ENCODE measurements around the gene SNRNP27. TPM values are rescaled to one million over a fixed set of nuclear protein-coding genes. Genes with fewer than 3 reads are reported as not detected.

The SNRNP27 gene
- total and polyA plus RNA-seq, 9 of the 15 experiments (the other 6 are each of a cell fraction or from before 2014, with no cell fraction given) = 29.2 to 102 (median 65.7) TPM

DNA sequence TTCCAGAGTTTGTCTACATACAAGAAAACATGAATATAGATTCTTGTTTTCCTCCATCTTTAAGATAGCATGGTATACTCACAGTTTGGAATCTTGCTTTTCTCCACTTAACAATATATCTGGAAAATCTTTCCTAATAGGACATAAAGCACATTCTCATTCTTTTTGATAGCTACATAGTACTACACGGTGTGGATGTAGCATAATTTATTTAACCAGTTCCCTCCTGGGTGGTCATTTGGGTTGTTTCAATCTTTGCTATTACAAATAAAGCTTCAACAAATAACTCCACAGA is 40.8 kb downstream of the SNRNP27 start (continued):
- TF ChIP-seq, protein P1, sequence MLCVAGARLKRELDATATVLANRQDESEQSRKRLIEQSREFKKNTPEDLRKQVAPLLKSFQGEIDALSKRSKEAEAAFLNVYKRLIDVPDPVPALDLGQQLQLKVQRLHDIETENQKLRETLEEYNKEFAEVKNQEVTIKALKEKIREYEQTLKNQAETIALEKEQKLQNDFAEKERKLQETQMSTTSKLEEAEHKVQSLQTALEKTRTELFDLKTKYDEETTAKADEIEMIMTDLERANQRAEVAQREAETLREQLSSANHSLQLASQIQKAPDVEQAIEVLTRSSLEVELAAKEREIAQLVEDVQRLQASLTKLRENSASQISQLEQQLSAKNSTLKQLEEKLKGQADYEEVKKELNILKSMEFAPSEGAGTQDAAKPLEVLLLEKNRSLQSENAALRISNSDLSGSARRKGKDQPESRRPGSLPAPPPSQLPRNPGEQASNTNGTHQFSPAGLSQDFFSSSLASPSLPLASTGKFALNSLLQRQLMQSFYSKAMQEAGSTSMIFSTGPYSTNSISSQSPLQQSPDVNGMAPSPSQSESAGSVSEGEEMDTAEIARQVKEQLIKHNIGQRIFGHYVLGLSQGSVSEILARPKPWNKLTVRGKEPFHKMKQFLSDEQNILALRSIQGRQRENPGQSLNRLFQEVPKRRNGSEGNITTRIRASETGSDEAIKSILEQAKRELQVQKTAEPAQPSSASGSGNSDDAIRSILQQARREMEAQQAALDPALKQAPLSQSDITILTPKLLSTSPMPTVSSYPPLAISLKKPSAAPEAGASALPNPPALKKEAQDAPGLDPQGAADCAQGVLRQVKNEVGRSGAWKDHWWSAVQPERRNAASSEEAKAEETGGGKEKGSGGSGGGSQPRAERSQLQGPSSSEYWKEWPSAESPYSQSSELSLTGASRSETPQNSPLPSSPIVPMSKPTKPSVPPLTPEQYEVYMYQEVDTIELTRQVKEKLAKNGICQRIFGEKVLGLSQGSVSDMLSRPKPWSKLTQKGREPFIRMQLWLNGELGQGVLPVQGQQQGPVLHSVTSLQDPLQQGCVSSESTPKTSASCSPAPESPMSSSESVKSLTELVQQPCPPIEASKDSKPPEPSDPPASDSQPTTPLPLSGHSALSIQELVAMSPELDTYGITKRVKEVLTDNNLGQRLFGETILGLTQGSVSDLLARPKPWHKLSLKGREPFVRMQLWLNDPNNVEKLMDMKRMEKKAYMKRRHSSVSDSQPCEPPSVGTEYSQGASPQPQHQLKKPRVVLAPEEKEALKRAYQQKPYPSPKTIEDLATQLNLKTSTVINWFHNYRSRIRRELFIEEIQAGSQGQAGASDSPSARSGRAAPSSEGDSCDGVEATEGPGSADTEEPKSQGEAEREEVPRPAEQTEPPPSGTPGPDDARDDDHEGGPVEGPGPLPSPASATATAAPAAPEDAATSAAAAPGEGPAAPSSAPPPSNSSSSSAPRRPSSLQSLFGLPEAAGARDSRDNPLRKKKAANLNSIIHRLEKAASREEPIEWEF (CRISPR knock-in tag; IDR thresholded peaks at IDR 0.05) = no peak
- TF ChIP-seq ZBTB17 (CRISPR knock-in tag; IDR thresholded peaks at IDR 0.05) = peak; percentile 10; the same call in 1 of the 2 replicates
- no peak for TF ChIP-seq NR1H2 (CRISPR knock-in tag; IDR thresholded peaks at IDR 0.05)
- TF ChIP-seq ZNF311 (CRISPR knock-in tag; IDR thresholded peaks at IDR 0.05) = 0 out of 2 replicates have a peak, but pooled peaks have one; percentile 4
- no peak for TF ChIP-seq KHSRP (IDR thresholded peaks at IDR 0.05)
- TF ChIP-seq, protein P2, sequence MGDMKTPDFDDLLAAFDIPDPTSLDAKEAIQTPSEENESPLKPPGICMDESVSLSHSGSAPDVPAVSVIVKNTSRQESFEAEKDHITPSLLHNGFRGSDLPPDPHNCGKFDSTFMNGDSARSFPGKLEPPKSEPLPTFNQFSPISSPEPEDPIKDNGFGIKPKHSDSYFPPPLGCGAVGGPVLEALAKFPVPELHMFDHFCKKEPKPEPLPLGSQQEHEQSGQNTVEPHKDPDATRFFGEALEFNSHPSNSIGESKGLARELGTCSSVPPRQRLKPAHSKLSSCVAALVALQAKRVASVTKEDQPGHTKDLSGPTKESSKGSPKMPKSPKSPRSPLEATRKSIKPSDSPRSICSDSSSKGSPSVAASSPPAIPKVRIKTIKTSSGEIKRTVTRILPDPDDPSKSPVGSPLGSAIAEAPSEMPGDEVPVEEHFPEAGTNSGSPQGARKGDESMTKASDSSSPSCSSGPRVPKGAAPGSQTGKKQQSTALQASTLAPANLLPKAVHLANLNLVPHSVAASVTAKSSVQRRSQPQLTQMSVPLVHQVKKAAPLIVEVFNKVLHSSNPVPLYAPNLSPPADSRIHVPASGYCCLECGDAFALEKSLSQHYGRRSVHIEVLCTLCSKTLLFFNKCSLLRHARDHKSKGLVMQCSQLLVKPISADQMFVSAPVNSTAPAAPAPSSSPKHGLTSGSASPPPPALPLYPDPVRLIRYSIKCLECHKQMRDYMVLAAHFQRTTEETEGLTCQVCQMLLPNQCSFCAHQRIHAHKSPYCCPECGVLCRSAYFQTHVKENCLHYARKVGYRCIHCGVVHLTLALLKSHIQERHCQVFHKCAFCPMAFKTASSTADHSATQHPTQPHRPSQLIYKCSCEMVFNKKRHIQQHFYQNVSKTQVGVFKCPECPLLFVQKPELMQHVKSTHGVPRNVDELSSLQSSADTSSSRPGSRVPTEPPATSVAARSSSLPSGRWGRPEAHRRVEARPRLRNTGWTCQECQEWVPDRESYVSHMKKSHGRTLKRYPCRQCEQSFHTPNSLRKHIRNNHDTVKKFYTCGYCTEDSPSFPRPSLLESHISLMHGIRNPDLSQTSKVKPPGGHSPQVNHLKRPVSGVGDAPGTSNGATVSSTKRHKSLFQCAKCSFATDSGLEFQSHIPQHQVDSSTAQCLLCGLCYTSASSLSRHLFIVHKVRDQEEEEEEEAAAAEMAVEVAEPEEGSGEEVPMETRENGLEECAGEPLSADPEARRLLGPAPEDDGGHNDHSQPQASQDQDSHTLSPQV (IDR thresholded peaks at IDR 0.05) = peak; percentile 14; the same call in 1 of the 2 replicates
- TF ChIP-seq CXXC5 (CRISPR knock-in tag; IDR thresholded peaks at IDR 0.05) = 0 out of 2 replicates have a peak, but pooled peaks have one; percentile 4
- TF ChIP-seq, protein P3, sequence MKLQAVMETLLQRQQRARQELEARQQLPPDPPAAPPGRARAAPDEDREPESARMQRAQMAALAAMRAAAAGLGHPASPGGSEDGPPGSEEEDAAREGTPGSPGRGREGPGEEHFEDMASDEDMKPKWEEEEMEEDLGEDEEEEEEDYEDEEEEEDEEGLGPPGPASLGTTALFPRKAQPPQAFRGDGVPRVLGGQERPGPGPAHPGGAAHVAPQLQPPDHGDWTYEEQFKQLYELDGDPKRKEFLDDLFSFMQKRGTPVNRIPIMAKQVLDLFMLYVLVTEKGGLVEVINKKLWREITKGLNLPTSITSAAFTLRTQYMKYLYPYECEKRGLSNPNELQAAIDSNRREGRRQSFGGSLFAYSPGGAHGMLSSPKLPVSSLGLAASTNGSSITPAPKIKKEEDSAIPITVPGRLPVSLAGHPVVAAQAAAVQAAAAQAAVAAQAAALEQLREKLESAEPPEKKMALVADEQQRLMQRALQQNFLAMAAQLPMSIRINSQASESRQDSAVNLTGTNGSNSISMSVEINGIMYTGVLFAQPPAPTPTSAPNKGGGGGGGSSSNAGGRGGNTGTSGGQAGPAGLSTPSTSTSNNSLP (IDR thresholded peaks at IDR 0.05; ENCODE audit: borderline replicate concordance, low read depth, low read length) = no peak
- TF ChIP-seq NR3C1 (CRISPR knock-in tag; IDR thresholded peaks at IDR 0.05) = no peak
- no peak for TF ChIP-seq HIVEP1 (CRISPR knock-in tag; IDR thresholded peaks at IDR 0.05)
- TF ChIP-seq ZSCAN32 (CRISPR knock-in tag; IDR thresholded peaks at IDR 0.05) = no peak
- TF ChIP-seq, protein P4, sequence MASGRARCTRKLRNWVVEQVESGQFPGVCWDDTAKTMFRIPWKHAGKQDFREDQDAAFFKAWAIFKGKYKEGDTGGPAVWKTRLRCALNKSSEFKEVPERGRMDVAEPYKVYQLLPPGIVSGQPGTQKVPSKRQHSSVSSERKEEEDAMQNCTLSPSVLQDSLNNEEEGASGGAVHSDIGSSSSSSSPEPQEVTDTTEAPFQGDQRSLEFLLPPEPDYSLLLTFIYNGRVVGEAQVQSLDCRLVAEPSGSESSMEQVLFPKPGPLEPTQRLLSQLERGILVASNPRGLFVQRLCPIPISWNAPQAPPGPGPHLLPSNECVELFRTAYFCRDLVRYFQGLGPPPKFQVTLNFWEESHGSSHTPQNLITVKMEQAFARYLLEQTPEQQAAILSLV (tag; IDR thresholded peaks at IDR 0.05) = no peak
- TF ChIP-seq, protein P5, sequence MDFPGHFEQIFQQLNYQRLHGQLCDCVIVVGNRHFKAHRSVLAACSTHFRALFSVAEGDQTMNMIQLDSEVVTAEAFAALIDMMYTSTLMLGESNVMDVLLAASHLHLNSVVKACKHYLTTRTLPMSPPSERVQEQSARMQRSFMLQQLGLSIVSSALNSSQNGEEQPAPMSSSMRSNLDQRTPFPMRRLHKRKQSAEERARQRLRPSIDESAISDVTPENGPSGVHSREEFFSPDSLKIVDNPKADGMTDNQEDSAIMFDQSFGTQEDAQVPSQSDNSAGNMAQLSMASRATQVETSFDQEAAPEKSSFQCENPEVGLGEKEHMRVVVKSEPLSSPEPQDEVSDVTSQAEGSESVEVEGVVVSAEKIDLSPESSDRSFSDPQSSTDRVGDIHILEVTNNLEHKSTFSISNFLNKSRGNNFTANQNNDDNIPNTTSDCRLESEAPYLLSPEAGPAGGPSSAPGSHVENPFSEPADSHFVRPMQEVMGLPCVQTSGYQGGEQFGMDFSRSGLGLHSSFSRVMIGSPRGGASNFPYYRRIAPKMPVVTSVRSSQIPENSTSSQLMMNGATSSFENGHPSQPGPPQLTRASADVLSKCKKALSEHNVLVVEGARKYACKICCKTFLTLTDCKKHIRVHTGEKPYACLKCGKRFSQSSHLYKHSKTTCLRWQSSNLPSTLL (IDR thresholded peaks at IDR 0.05) = no peak
- TF ChIP-seq FIP1L1 (IDR thresholded peaks at IDR 0.05; ENCODE audit: low read depth, low read length, poor library complexity, severe bottlenecking) = no peak
